Omental fat pad (tissue), 4 donors: Measurements from ENCODE around the gene SOCS2. TPM values are rescaled to one million over a fixed set of nuclear protein-coding genes. Genes with fewer than 3 reads are reported as not detected.
A peak's percentile ranks its signal among the peaks of the same experiment; 100 is the strongest.

Experiments used
- ATAC-seq: fragments of 150-250 bp; one replicate; pipeline ENCODE4 v1.9.1; 2016; ENCODE audit warnings: mild to moderate bottlenecking, moderate library complexity; ENCODE audit not compliant: low FRiP score
- DNase-seq: peaks from one replicate; pipeline ENCODE4 v3.0.0-alpha.2; 2019; ENCODE audit warnings: low spot score
- total RNA-seq, 4 donors: library from RNA; depleted of rRNA; stranded (reverse); fragments of >200 nt; gene quantifications; one replicate each; pipeline ENCODE4 v1.1.0, GENCODE V29; 2016
- TF ChIP-seq, protein P1 (sequence below), 3 donors: fragments of 450-650 bp; IDR thresholded peaks; one replicate each; pipeline ENCODE4 v1.5.1; 2016 to 2017; ENCODE audit warnings: antibody characterized with exemption in 3 of 3, mild to moderate bottlenecking in 3 of 3, moderate library complexity in 2 of 3

SOCS2 gene, protein sequence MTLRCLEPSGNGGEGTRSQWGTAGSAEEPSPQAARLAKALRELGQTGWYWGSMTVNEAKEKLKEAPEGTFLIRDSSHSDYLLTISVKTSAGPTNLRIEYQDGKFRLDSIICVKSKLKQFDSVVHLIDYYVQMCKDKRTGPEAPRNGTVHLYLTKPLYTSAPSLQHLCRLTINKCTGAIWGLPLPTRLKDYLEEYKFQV
- 100 to 1,000 TPM in 2 of 4 donors, 10 to 100 TPM in 2; 76.7 to 157 (median 98.3) TPM for total RNA-seq

DNA sequence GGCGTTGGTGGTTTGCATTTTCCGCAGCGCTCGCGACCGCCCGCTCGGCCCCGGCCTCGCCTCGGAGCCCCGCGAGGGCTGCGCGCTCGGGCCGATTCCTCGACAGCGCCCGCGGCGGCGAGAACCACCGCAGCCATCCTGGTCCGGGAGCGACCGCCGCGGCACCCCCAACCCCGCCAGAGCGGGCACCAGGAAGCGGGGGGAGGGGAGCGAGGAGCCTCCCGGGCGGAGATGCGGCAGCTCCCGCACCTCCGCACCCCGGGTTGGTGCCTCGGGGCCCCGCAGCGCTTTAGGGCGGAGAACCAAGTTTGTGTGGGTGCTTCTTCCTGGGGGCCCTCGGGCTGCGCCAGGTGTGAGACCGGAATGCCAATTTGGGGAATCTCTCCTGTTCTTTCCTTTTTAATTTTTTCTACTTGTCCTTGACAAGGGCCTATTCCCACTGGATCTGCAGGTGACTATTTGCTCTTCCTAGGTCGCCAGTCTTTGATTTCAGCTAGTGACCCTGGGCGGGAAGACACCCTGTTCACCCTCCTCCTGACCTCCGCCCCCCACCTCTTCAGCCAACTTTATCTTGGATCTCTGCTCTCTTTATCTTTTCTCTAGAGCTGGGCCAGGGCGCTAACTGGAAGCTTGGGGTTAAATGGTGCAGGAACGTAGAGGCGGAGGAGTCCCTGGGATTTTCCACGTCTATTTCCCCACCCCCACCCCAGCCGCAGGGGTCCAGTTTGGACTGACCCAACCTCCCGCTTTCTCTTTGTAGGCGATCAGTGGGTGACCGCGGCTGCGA is at the start of gene SOCS2:
Gene SOCS2 (plus strand): TSS at position 751 of the 787 bp plus-strand sequence. CDS start 223 bp downstream, outside the sequence.
- TF ChIP-seq, protein P1, sequence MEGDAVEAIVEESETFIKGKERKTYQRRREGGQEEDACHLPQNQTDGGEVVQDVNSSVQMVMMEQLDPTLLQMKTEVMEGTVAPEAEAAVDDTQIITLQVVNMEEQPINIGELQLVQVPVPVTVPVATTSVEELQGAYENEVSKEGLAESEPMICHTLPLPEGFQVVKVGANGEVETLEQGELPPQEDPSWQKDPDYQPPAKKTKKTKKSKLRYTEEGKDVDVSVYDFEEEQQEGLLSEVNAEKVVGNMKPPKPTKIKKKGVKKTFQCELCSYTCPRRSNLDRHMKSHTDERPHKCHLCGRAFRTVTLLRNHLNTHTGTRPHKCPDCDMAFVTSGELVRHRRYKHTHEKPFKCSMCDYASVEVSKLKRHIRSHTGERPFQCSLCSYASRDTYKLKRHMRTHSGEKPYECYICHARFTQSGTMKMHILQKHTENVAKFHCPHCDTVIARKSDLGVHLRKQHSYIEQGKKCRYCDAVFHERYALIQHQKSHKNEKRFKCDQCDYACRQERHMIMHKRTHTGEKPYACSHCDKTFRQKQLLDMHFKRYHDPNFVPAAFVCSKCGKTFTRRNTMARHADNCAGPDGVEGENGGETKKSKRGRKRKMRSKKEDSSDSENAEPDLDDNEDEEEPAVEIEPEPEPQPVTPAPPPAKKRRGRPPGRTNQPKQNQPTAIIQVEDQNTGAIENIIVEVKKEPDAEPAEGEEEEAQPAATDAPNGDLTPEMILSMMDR (IDR thresholded peaks at IDR 0.05): no peak
- ATAC-seq (peak; percentile 2), DNase-seq (no peak)

DNA sequence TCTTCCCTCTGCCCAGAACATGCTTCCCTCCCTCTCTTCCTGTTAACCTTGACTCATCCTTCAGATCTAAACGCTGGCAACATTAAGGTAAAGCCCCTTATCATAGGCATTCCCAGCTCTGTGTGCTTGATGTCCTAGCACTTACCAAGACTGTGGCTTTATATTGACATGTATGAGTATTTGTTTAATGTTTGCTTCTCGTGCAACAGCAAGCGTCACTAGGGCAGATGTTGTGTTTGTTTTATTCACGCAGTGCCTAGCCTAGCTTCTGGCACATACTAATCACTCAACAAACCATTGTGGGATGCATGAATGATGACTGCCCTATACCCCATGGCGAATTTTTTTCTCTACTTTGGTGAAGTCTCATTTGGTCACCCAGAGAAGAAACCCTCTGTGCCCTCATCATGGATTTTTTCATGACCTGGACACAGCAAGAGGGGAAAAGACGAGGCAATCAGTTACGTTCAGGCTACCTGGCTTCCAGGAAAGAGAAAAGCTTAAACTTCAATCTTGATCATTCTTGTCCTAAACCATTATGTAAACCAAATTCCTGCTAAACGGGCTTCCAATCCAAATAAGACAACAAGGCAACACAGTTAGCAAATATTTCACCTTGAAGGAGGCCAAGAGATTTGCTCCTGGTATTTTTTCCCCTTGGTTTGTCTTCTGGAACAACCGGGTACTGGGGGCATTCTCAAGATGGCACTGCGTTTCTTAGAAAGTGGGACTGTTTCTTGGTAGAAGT is 47.9 kb upstream of the SOCS2 start:
- ATAC-seq (no peak), DNase-seq (no peak)
- TF ChIP-seq, protein P1 (IDR thresholded peaks at IDR 0.05): no peak

DNA sequence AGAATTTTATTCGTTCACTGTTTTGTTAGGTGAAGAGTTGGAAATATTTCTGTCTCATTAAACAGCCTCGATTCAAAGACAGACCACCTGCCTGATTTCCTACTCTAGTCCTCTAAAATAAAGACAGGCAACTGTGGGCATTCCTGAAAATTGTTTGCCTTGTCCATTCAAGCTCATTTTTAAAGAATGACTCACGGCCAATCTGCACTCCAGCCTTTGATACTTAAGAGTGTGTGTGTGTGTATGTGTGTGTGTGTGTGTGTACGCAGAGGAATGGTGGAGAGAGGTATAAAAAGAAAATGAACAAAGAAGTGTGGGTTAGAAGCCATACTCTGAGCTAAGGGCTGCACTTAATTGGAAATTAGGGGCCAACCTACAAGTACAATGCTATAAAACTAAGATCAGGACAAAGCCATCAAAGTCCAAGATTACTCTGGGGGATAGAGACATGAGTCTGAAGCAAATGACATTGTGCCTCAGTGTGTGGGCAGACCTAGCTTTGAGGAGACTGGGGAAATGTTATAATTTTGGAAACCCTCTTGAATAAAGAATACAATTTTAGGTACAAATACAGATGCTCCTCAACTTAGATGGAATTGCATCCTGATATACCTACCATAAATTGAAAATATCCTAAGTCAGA is 45.6 kb upstream of the SOCS2 start:
- no peak for DNase-seq
- no peak for ATAC-seq
- TF ChIP-seq, protein P1 (IDR thresholded peaks at IDR 0.05): no peak

DNA sequence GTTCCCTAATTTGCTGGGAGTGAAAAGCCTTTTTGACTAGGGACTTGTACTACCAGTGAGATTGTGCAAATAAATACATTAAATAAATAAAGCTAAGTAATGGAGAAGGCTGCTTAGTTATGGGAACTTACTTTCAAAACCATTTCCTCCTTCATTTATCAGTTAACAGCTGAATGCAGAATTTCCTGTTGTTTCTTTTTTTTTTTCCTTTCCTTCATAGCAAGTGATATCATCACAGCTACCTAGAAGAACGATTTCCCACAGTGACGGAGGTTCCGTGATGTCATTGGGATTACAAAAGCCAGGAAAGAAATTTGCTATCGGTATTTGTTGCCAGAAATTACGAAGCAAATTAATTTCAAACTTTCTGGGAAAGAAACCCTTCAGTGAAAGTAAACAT is 42.1 kb upstream of the SOCS2 start:
- DNase-seq: no peak
- ATAC-seq: no peak
- TF ChIP-seq, protein P1 (IDR thresholded peaks at IDR 0.05): no peak

DNA sequence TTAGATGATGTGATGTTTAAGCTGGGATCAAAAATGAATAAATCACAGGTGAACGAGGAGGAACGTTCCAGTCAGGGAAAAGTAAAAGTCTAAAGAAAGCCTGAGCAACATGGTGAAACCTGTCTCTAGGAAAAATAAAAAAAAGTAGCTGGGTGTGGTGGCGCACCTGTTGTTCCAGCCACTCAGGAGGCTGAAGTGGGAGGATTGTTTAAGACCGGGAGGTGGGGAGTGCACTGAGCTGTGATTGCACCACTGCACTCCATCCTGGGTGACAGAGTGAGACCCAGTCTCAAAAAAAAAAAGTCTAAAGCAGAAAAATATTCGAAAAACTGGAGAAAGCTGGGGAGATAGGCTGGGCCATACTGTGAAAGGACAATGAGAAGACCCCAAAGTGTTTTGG is 39.2 kb upstream of the SOCS2 start:
- DNase-seq (no peak), ATAC-seq (no peak)
- TF ChIP-seq, protein P1 (IDR thresholded peaks at IDR 0.05): no peak

DNA sequence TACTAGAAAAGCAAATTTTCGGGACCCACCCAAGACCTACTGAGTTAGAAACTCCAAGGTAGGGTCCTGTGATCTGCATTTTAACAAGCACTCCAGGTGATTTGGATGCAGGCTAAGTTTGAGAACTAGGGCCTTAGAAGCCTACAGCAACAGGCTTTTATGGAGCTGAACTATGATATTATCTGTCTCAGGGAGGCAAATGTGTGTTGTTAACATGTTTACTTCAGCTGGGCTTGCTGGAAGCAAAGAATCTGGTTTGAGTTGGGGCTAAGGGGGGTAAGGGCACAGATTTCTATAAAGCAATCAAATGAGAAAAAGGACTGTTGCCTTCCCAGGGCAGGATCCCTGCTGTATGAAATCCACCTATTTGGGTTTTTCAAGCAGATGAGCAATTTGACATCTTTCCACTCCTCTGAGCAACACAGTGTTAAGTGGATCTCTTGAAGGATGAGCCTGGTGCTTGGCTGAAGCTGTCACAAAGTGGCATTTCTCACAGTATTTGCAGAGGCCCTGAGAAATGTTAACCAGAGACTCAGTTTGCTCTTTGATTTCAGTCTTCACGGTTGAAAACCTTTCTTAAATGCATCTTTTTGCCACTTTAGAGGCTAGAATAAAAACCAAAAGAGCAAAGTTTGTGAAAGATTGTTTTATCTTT is 36.2 kb upstream of the SOCS2 start:
- TF ChIP-seq, protein P1 (IDR thresholded peaks at IDR 0.05): no peak
- ATAC-seq: no peak
- DNase-seq: no peak
